Measurements from ENCODE around the gene SNX32.

The SNX32 gene

DNA sequence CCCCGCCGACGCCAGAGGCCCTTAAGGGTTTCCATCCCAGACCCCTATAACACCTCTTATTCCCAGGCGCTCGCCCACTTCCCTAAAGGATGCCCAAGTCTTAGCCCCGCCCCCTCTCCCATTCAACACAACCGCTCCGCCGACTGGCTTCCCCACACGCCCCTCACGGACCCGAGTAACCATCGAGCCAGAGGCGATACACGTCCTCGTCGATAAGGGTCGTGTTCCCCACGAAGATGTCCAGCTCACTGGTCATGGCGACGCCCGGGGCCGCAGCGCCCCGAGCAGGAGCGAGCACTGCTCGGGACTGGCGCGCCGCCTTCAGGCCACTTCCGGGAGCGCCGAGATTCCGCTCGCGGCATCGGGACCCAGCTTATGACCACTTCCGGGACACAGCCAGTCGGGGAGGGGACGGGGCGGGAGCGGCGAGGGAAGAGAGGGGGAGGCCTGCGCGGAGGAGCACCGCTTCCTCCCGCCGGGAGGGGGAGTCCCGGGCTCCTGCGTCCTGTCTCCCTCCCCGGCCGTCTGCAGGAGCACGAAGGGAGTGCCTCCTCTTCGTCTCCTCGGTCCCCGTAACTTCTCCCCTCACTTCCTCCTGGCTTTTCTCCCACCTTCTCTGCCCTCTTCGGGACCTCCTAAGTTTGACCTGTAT is 54.5 kb downstream of the SNX32 start, which contains the start of gene FIBP (continued):
- TF ChIP-seq, protein P1, sequence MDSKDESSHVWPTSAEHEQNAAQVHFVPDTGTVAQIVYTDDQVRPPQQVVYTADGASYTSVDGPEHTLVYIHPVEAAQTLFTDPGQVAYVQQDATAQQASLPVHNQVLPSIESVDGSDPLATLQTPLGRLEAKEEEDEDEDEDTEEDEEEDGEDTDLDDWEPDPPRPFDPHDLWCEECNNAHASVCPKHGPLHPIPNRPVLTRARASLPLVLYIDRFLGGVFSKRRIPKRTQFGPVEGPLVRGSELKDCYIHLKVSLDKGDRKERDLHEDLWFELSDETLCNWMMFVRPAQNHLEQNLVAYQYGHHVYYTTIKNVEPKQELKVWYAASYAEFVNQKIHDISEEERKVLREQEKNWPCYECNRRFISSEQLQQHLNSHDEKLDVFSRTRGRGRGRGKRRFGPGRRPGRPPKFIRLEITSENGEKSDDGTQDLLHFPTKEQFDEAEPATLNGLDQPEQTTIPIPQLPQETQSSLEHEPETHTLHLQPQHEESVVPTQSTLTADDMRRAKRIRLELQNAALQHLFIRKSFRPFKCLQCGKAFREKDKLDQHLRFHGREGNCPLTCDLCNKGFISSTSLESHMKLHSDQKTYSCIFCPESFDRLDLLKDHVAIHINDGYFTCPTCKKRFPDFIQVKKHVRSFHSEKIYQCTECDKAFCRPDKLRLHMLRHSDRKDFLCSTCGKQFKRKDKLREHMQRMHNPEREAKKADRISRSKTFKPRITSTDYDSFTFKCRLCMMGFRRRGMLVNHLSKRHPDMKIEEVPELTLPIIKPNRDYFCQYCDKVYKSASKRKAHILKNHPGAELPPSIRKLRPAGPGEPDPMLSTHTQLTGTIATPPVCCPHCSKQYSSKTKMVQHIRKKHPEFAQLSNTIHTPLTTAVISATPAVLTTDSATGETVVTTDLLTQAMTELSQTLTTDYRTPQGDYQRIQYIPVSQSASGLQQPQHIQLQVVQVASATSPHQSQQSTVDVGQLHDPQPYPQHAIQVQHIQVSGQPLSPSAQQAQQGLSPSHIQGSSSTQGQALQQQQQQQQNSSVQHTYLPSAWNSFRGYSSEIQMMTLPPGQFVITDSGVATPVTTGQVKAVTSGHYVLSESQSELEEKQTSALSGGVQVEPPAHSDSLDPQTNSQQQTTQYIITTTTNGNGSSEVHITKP (tag by site-specific recombination; IDR thresholded peaks at IDR 0.05): 0 out of 2 replicates have a peak, but pooled peaks have one; percentile 71
- TF ChIP-seq FEZF1 (tag by site-specific recombination; IDR thresholded peaks at IDR 0.05): no peak
- TF ChIP-seq, protein P2, sequence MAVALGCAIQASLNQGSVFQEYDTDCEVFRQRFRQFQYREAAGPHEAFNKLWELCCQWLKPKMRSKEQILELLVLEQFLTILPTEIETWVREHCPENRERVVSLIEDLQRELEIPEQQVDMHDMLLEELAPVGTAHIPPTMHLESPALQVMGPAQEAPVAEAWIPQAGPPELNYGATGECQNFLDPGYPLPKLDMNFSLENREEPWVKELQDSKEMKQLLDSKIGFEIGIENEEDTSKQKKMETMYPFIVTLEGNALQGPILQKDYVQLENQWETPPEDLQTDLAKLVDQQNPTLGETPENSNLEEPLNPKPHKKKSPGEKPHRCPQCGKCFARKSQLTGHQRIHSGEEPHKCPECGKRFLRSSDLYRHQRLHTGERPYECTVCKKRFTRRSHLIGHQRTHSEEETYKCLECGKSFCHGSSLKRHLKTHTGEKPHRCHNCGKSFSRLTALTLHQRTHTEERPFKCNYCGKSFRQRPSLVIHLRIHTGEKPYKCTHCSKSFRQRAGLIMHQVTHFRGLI (tag by site-specific recombination; IDR thresholded peaks at IDR 0.05): no peak
- TF ChIP-seq ZBTB26 (tag by site-specific recombination; optimal IDR thresholded peaks at IDR 0.05): peak; percentile 97
- TF ChIP-seq ZNF398 (tag by site-specific recombination; IDR thresholded peaks at IDR 0.05): peak; percentile 100
- no peak for TF ChIP-seq ZNF645 (tag by site-specific recombination; IDR thresholded peaks at IDR 0.05)
- TF ChIP-seq ZNF792 (tag by site-specific recombination; IDR thresholded peaks at IDR 0.05): no peak
- no peak for TF ChIP-seq ZSCAN23 (tag by site-specific recombination; IDR thresholded peaks at IDR 0.05)
- TF ChIP-seq ZNF624 (tag by site-specific recombination; IDR thresholded peaks at IDR 0.05): no peak
- TF ChIP-seq REST (tag by site-specific recombination; IDR thresholded peaks at IDR 0.05): no peak
- TF ChIP-seq REPIN1 (tag by site-specific recombination; IDR thresholded peaks at IDR 0.05; ENCODE audit: low read depth): no peak
- no peak for TF ChIP-seq HOXC10 (CRISPR knock-in tag; IDR thresholded peaks at IDR 0.05)
- TF ChIP-seq GLIS2 (tag by site-specific recombination; IDR thresholded peaks at IDR 0.05): peak; percentile 43; the same call in 1 of the 2 replicates
- no peak for TF ChIP-seq ZNF133 (tag by site-specific recombination; IDR thresholded peaks at IDR 0.05)
- TF ChIP-seq PRDM4 (tag by site-specific recombination; IDR thresholded peaks at IDR 0.05): no peak
- TF ChIP-seq SCRT1 (tag by site-specific recombination; IDR thresholded peaks at IDR 0.05; ENCODE audit: borderline replicate concordance): no peak
- TF ChIP-seq ZNF530 (tag by site-specific recombination; IDR thresholded peaks at IDR 0.05; ENCODE audit: low read depth): no peak
- TF ChIP-seq ZNF37A (tag by site-specific recombination; IDR thresholded peaks at IDR 0.05): no peak
- peak; percentile 65; the same call in 1 of the 2 replicates for TF ChIP-seq KLF10 (tag by site-specific recombination; IDR thresholded peaks at IDR 0.05)
- TF ChIP-seq ZIC2 (tag by site-specific recombination; IDR thresholded peaks at IDR 0.05): no peak

Data from HEK293 (cell line).